ENCODE results near the gene ZNF599.

Gene ZNF599

GRCh38 chr19:34788074-34788473 is 15.1 kb upstream of the ZNF599 start:
- Histone ChIP-seq H3K9ac (ENCODE audit: low read length in 5 of 5) (no peak overlapping the region), H3K4me1 (ENCODE audit: control insufficient read depth in 5 of 5, insufficient read depth in 5 of 5, low read length in 5 of 5) (peaks cover 0 to under 1% (median 0%) of the 10 kb centered on the region in 5 donors), H3K27me3 (ENCODE audit: control insufficient read depth in 5 of 5, insufficient read depth in 4 of 5, low read length in 5 of 5) (peaks cover 0 to 2% (median 0%) of the 10 kb centered on the region in 5 donors), H3K4me3 (ENCODE audit: low read depth in 1 of 5, low read length in 5 of 5) (no peak overlapping the region), H3K9me3 (ENCODE audit: control insufficient read depth in 5 of 5, low read length in 5 of 5) (peaks cover 0 to 5% (median 0%) of the 10 kb centered on the region in 5 donors), H3K36me3 (ENCODE audit: control insufficient read depth in 5 of 5, insufficient read depth in 5 of 5, low read length in 5 of 5) (no peaks in the 10 kb centered on the region), H3K27ac (ENCODE audit: low read depth, low read length) (no peak overlapping the region)

GRCh38 chr19:34787059-34787824 is 14.2 kb upstream of the ZNF599 start:
- H3K27ac ChIP-seq (ENCODE audit: low read depth, low read length), result no peak overlapping the region
- H3K9me3 ChIP-seq (ENCODE audit: control insufficient read depth in 5 of 5, low read length in 5 of 5), result peaks cover 0 to 5% (median 0%) of the 10 kb centered on the region in 5 donors
- peaks cover 0 to 3% (median 0%) of the 10 kb centered on the region in 5 donors for H3K27me3 ChIP-seq (ENCODE audit: control insufficient read depth in 5 of 5, insufficient read depth in 4 of 5, low read length in 5 of 5)
- no peak overlapping the region for H3K9ac ChIP-seq (ENCODE audit: low read length in 5 of 5)
- no peaks in the 10 kb centered on the region for H3K4me1 ChIP-seq (ENCODE audit: control insufficient read depth in 5 of 5, insufficient read depth in 5 of 5, low read length in 5 of 5)
- H3K36me3 ChIP-seq (ENCODE audit: control insufficient read depth in 5 of 5, insufficient read depth in 5 of 5, low read length in 5 of 5), result no peaks in the 10 kb centered on the region
- H3K4me3 ChIP-seq (ENCODE audit: low read depth in 1 of 5, low read length in 5 of 5), result no peak overlapping the region

- peaks cover 0 to 5% (median 0%) of the 10 kb centered on the region in 5 donors for H3K9me3 ChIP-seq (ENCODE audit: control insufficient read depth in 5 of 5, low read length in 5 of 5)
- H3K27ac ChIP-seq (ENCODE audit: low read depth, low read length), result no peak overlapping the region
- no peaks in the 10 kb centered on the region for H3K36me3 ChIP-seq (ENCODE audit: control insufficient read depth in 5 of 5, insufficient read depth in 5 of 5, low read length in 5 of 5)
- H3K4me1 ChIP-seq (ENCODE audit: control insufficient read depth in 5 of 5, insufficient read depth in 5 of 5, low read length in 5 of 5), result no peaks in the 10 kb centered on the region
- no peak overlapping the region for H3K9ac ChIP-seq (ENCODE audit: low read length in 5 of 5)
- peaks cover 0 to 3% (median 0%) of the 10 kb centered on the region in 5 donors for H3K27me3 ChIP-seq (ENCODE audit: control insufficient read depth in 5 of 5, insufficient read depth in 4 of 5, low read length in 5 of 5)
- no peak overlapping the region for H3K4me3 ChIP-seq (ENCODE audit: low read depth in 1 of 5, low read length in 5 of 5)
These were observed 13.2 kb upstream of the ZNF599 start for GRCh38 chr19:34786236-34786635.

GRCh38 chr19:34779652-34780051 is 6.6 kb upstream of the ZNF599 start:
- Histone ChIP-seq H3K36me3 (ENCODE audit: control insufficient read depth in 5 of 5, insufficient read depth in 5 of 5, low read length in 5 of 5) (no peaks in the 10 kb centered on the region), H3K27ac (ENCODE audit: low read depth, low read length) (no peak overlapping the region), H3K4me1 (ENCODE audit: control insufficient read depth in 5 of 5, insufficient read depth in 5 of 5, low read length in 5 of 5) (no peaks in the 10 kb centered on the region), H3K9me3 (ENCODE audit: control insufficient read depth in 5 of 5, low read length in 5 of 5) (peaks cover 0 to 7% (median 2%) of the 10 kb centered on the region in 5 donors), H3K4me3 (ENCODE audit: low read depth in 1 of 5, low read length in 5 of 5) (no peak overlapping the region), H3K27me3 (ENCODE audit: control insufficient read depth in 5 of 5, insufficient read depth in 4 of 5, low read length in 5 of 5) (peaks cover 0 to 3% (median 0%) of the 10 kb centered on the region in 5 donors), H3K9ac (ENCODE audit: low read length in 5 of 5) (no peak overlapping the region)

- H3K4me1 ChIP-seq (ENCODE audit: control insufficient read depth in 5 of 5, insufficient read depth in 5 of 5, low read length in 5 of 5), result peaks cover 0 to 1% (median 0%) of the 10 kb centered on the region in 5 donors
- no peaks in the 10 kb centered on the region for H3K36me3 ChIP-seq (ENCODE audit: control insufficient read depth in 5 of 5, insufficient read depth in 5 of 5, low read length in 5 of 5)
- H3K9me3 ChIP-seq (ENCODE audit: control insufficient read depth in 5 of 5, low read length in 5 of 5), result peaks cover 0 to 7% (median 0%) of the 10 kb centered on the region in 5 donors
- peaks cover 0 to 3% (median 0%) of the 10 kb centered on the region in 5 donors for H3K27me3 ChIP-seq (ENCODE audit: control insufficient read depth in 5 of 5, insufficient read depth in 4 of 5, low read length in 5 of 5)
- H3K27ac ChIP-seq (ENCODE audit: low read depth, low read length), result no peak overlapping the region
- H3K9ac ChIP-seq (ENCODE audit: low read length in 5 of 5), result no peak overlapping the region
- H3K4me3 ChIP-seq (ENCODE audit: low read depth in 1 of 5, low read length in 5 of 5), result no peak overlapping the region
These were observed 5.3 kb upstream of the ZNF599 start for GRCh38 chr19:34778342-34778741.

- Histone ChIP-seq H3K4me3 (ENCODE audit: low read depth in 1 of 5, low read length in 5 of 5) (no peak overlapping the region), H3K36me3 (ENCODE audit: control insufficient read depth in 5 of 5, insufficient read depth in 5 of 5, low read length in 5 of 5) (peaks cover 0 to 6% (median 0%) of the 10 kb centered on the region in 5 donors), H3K4me1 (ENCODE audit: control insufficient read depth in 5 of 5, insufficient read depth in 5 of 5, low read length in 5 of 5) (peaks cover 3 to 15% (median 14%) of the 10 kb centered on the region in 5 donors), H3K27me3 (ENCODE audit: control insufficient read depth in 5 of 5, insufficient read depth in 4 of 5, low read length in 5 of 5) (peaks cover 0 to 2% (median 0%) of the 10 kb centered on the region in 5 donors), H3K27ac (ENCODE audit: low read depth, low read length) (no peak overlapping the region), H3K9ac (ENCODE audit: low read length in 5 of 5) (no peak overlapping the region), H3K9me3 (ENCODE audit: control insufficient read depth in 5 of 5, low read length in 5 of 5) (peaks cover 0 to 7% (median 0%) of the 10 kb centered on the region in 5 donors)
These were observed 1.8 kb upstream of the ZNF599 start for GRCh38 chr19:34774857-34775256.

GRCh38 chr19:34773555-34773864 is 495 bp upstream of the ZNF599 start:
- Histone ChIP-seq H3K4me1 (ENCODE audit: control insufficient read depth in 5 of 5, insufficient read depth in 5 of 5, low read length in 5 of 5) (peaks cover 3 to 15% (median 14%) of the 10 kb centered on the region in 5 donors), H3K36me3 (ENCODE audit: control insufficient read depth in 5 of 5, insufficient read depth in 5 of 5, low read length in 5 of 5) (peaks cover 3 to 18% (median 11%) of the 10 kb centered on the region in 5 donors), H3K27me3 (ENCODE audit: control insufficient read depth in 5 of 5, insufficient read depth in 4 of 5, low read length in 5 of 5) (no peaks in the 10 kb centered on the region), H3K27ac (ENCODE audit: low read depth, low read length) (no peak overlapping the region), H3K9ac (ENCODE audit: low read length in 5 of 5) (no peak overlapping the region), H3K4me3 (ENCODE audit: low read depth in 1 of 5, low read length in 5 of 5) (peak overlapping the region; percentile 71 to 97 (median 85)), H3K9me3 (ENCODE audit: control insufficient read depth in 5 of 5, low read length in 5 of 5) (peaks cover 0 to 4% (median 0%) of the 10 kb centered on the region in 5 donors)

- Histone ChIP-seq H3K4me1 (ENCODE audit: control insufficient read depth in 5 of 5, insufficient read depth in 5 of 5, low read length in 5 of 5) (peaks cover 3 to 14% (median 13%) of the 10 kb centered on the region in 5 donors), H3K27me3 (ENCODE audit: control insufficient read depth in 5 of 5, insufficient read depth in 4 of 5, low read length in 5 of 5) (no peaks in the 10 kb centered on the region), H3K27ac (ENCODE audit: low read depth, low read length) (no peak overlapping the region), H3K9me3 (ENCODE audit: control insufficient read depth in 5 of 5, low read length in 5 of 5) (peaks cover 12 to 34% (median 30%) of the 10 kb centered on the region in 5 donors), H3K36me3 (ENCODE audit: control insufficient read depth in 5 of 5, insufficient read depth in 5 of 5, low read length in 5 of 5) (peaks cover 37 to 71% (median 65%) of the 10 kb centered on the region in 5 donors), H3K4me3 (ENCODE audit: low read depth in 1 of 5, low read length in 5 of 5) (no peak overlapping the region), H3K9ac (ENCODE audit: low read length in 5 of 5) (no peak overlapping the region)
These were observed 5.1 kb downstream of the ZNF599 start for GRCh38 chr19:34767951-34768350.

- Histone ChIP-seq H3K36me3 (ENCODE audit: control insufficient read depth in 5 of 5, insufficient read depth in 5 of 5, low read length in 5 of 5) (peaks cover 52 to 76% (median 75%) of the 10 kb centered on the region in 5 donors), H3K4me3 (ENCODE audit: low read depth in 1 of 5, low read length in 5 of 5) (peak overlapping the region in 1 of 5 donors; percentile 5), H3K9me3 (ENCODE audit: control insufficient read depth in 5 of 5, low read length in 5 of 5) (peaks cover 15 to 48% (median 43%) of the 10 kb centered on the region in 5 donors), H3K4me1 (ENCODE audit: control insufficient read depth in 5 of 5, insufficient read depth in 5 of 5, low read length in 5 of 5) (no peaks in the 10 kb centered on the region), H3K27ac (ENCODE audit: low read depth, low read length) (no peak overlapping the region), H3K9ac (ENCODE audit: low read length in 5 of 5) (no peak overlapping the region), H3K27me3 (ENCODE audit: control insufficient read depth in 5 of 5, insufficient read depth in 4 of 5, low read length in 5 of 5) (no peaks in the 10 kb centered on the region)
These were observed 6.6 kb downstream of the ZNF599 start for GRCh38 chr19:34766386-34766785.

- Histone ChIP-seq H3K9ac (ENCODE audit: low read length in 5 of 5) (no peak overlapping the region), H3K27ac (ENCODE audit: low read depth, low read length) (no peak overlapping the region), H3K36me3 (ENCODE audit: control insufficient read depth in 5 of 5, insufficient read depth in 5 of 5, low read length in 5 of 5) (peaks cover 34 to 65% (median 47%) of the 10 kb centered on the region in 5 donors), H3K4me3 (ENCODE audit: low read depth in 1 of 5, low read length in 5 of 5) (peak overlapping the region; percentile 16 to 45 (median 38)), H3K27me3 (ENCODE audit: control insufficient read depth in 5 of 5, insufficient read depth in 4 of 5, low read length in 5 of 5) (no peaks in the 10 kb centered on the region), H3K4me1 (ENCODE audit: control insufficient read depth in 5 of 5, insufficient read depth in 5 of 5, low read length in 5 of 5) (peaks cover 0 to 5% (median 0%) of the 10 kb centered on the region in 5 donors), H3K9me3 (ENCODE audit: control insufficient read depth in 5 of 5, low read length in 5 of 5) (peaks cover 66 to 98% (median 93%) of the 10 kb centered on the region in 5 donors)
These were observed 13.6 kb downstream of the ZNF599 start for GRCh38 chr19:34759218-34759917.

All from subcutaneous abdominal adipose tissue (tissue), 5 donors.